ENCODE results near the gene HP1BP3.

DNA sequence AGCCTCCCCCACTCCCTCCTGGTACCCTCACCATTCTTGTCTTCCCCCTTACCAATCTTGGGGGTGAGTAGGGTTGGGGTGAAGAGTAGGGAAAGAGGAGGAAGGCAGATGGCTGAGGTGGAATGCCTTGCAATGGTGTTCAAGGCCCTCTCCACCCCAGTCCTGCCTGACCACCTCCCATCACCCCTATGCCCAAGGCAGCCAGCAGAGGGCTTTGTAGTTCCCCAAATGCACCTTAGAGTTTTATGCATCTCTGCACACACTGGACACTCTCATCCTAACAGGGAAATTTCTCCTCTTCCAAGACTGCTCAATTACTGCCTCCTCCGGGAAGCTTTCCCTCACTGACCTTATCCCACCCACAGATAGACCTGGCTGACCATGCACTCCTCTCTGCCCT is 84.7 kb downstream of the HP1BP3 start:
- TF ChIP-seq GABPA (IDR thresholded peaks at IDR 0.05; ENCODE audit: low read depth) (no peak), REST (IDR thresholded peaks at IDR 0.05; ENCODE audit: insufficient replicate concordance, low read depth) (no peak), POLR2AphosphoS5 (IDR thresholded peaks at IDR 0.05; ENCODE audit: low read depth) (no peak)
- TF ChIP-seq, protein P1, sequence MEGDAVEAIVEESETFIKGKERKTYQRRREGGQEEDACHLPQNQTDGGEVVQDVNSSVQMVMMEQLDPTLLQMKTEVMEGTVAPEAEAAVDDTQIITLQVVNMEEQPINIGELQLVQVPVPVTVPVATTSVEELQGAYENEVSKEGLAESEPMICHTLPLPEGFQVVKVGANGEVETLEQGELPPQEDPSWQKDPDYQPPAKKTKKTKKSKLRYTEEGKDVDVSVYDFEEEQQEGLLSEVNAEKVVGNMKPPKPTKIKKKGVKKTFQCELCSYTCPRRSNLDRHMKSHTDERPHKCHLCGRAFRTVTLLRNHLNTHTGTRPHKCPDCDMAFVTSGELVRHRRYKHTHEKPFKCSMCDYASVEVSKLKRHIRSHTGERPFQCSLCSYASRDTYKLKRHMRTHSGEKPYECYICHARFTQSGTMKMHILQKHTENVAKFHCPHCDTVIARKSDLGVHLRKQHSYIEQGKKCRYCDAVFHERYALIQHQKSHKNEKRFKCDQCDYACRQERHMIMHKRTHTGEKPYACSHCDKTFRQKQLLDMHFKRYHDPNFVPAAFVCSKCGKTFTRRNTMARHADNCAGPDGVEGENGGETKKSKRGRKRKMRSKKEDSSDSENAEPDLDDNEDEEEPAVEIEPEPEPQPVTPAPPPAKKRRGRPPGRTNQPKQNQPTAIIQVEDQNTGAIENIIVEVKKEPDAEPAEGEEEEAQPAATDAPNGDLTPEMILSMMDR (IDR thresholded peaks at IDR 0.05; ENCODE audit: insufficient read depth, low read length): peak; percentile 52

All from HL-60 (cell line).